Activated CD4-positive, CD25-positive, alpha-beta regulatory T cell (primary cell): ENCODE measurements around the gene VWA8.

Experiments
- DNase-seq, 4 experiments: peaks; one replicate each; lab custom pipeline; 2025; lab: John Stamatoyannopoulos, UW

Gene VWA8

GRCh38 chr13:41614671-41615527 is 346.0 kb downstream of the VWA8 start:
- no peak for DNase-seq

- DNase-seq, result no peak
These were observed 346.8 kb downstream of the VWA8 start for GRCh38 chr13:41613984-41614661.

- no peak for DNase-seq
These were observed 347.4 kb downstream of the VWA8 start for GRCh38 chr13:41613471-41613870.

GRCh38 chr13:41611385-41611784 is 349.5 kb downstream of the VWA8 start:
- DNase-seq, result no peak

GRCh38 chr13:41610404-41610803 is 350.5 kb downstream of the VWA8 start:
- DNase-seq, result no peak

GRCh38 chr13:41609828-41610227 is 351.1 kb downstream of the VWA8 start:
- DNase-seq, result no peak

GRCh38 chr13:41608839-41609177 is 352.1 kb downstream of the VWA8 start:
- DNase-seq, result no peak

GRCh38 chr13:41608111-41608838 is 352.6 kb downstream of the VWA8 start:
- DNase-seq, result no peak

GRCh38 chr13:41606646-41607045 is 354.3 kb downstream of the VWA8 start:
- DNase-seq, result no peak

- no peak for DNase-seq
These were observed 355.3 kb downstream of the VWA8 start for GRCh38 chr13:41605319-41606285.

GRCh38 chr13:41603917-41604316 is 357.0 kb downstream of the VWA8 start:
- DNase-seq, result no peak

- DNase-seq, result no peak
These were observed 359.0 kb downstream of the VWA8 start for GRCh38 chr13:41601718-41602445.

- no peak for DNase-seq
These were observed 361.3 kb downstream of the VWA8 start for GRCh38 chr13:41599619-41600018.

- DNase-seq, result no peak
These were observed 363.4 kb downstream of the VWA8 start for GRCh38 chr13:41597348-41598041.

GRCh38 chr13:41596190-41596589 is 364.7 kb downstream of the VWA8 start:
- DNase-seq, result no peak

- DNase-seq, result no peak
These were observed 365.6 kb downstream of the VWA8 start for GRCh38 chr13:41595298-41595697.

- DNase-seq, result no peak
These were observed 370.3 kb downstream of the VWA8 start for GRCh38 chr13:41590643-41591042.

GRCh38 chr13:41590122-41590521 is 370.8 kb downstream of the VWA8 start:
- no peak for DNase-seq

GRCh38 chr13:41589434-41589833 is 371.5 kb downstream of the VWA8 start:
- no peak for DNase-seq

GRCh38 chr13:41588899-41589298 is 372.0 kb downstream of the VWA8 start:
- DNase-seq, result peak in 1 of 4 experiments; percentile 8
